GM21381 (cell line): ENCODE measurements around the gene ITGA1.
"Not testable (repeated sequence)": the region's sequence is repeated elsewhere in the genome, so short reads cannot be mapped to it uniquely, and the experiment has no call there.

Experiments used
- ATAC-seq: cut with Tn5 transposase; IDR thresholded peaks from one replicate; pipeline ENCODE4 v1.9.1; 2021; ENCODE audit warnings: mild to moderate bottlenecking, moderate library complexity; ENCODE audit not compliant: unreplicated experiment

ITGA1 gene

GRCh38 chr5:52945040-52945439 lies 157.3 kb downstream of the ITGA1 start:
- ATAC-seq: no peak

GRCh38 chr5:52947208-52947607 lies 159.5 kb downstream of the ITGA1 start:
- no peak for ATAC-seq

- ATAC-seq: no peak
Measured at GRCh38 chr5:52947851-52948250, 160.1 kb downstream of the ITGA1 start.

- peak; percentile 100 for ATAC-seq
Measured at GRCh38 chr5:52948418-52949076, 160.8 kb downstream of the ITGA1 start.

- ATAC-seq: no peak
Measured at GRCh38 chr5:52950686-52951085, 163.0 kb downstream of the ITGA1 start.

- ATAC-seq: no peak
Measured at GRCh38 chr5:52952483-52952882, 164.8 kb downstream of the ITGA1 start.

- no peak for ATAC-seq
Measured at GRCh38 chr5:52956014-52956413, 168.3 kb downstream of the ITGA1 start.

- no peak for ATAC-seq
Measured at GRCh38 chr5:52956915-52957747, 169.4 kb downstream of the ITGA1 start.

GRCh38 chr5:52961274-52961681 lies 173.6 kb downstream of the ITGA1 start:
- ATAC-seq: no peak

- ATAC-seq: no peak
Measured at GRCh38 chr5:52963636-52964035, 175.9 kb downstream of the ITGA1 start.

GRCh38 chr5:52964138-52964537 lies 176.4 kb downstream of the ITGA1 start:
- ATAC-seq: no peak

GRCh38 chr5:52976157-52976556 lies 188.4 kb downstream of the ITGA1 start:
- not testable (repeated sequence) for ATAC-seq

- no peak for ATAC-seq
Measured at GRCh38 chr5:52977264-52977897, 189.7 kb downstream of the ITGA1 start.

GRCh38 chr5:52981507-52981906 lies 193.8 kb downstream of the ITGA1 start:
- ATAC-seq: no peak

- ATAC-seq: no peak
Measured at GRCh38 chr5:52983731-52984636, 196.3 kb downstream of the ITGA1 start.

GRCh38 chr5:52985306-52985705 lies 197.6 kb downstream of the ITGA1 start:
- no peak for ATAC-seq

GRCh38 chr5:52987711-52988331 lies 200.1 kb downstream of the ITGA1 start:
- no peak for ATAC-seq

- ATAC-seq: no peak
Measured at GRCh38 chr5:52988335-52989024, 200.8 kb downstream of the ITGA1 start.

- peak; percentile 54 for ATAC-seq
Measured at GRCh38 chr5:52989025-52989780, 201.5 kb downstream of the ITGA1 start, which contains the start of gene ITGA2. Gene ITGA2 (plus strand): TSS chr5:52989352. CDS start chr5:52989469, 117 bp downstream.
